Suprapubic skin (tissue), 4 donors: ENCODE data around the gene SFRP4.
A peak's percentile ranks its signal among the peaks of the same experiment; 100 is the strongest.

ENCODE experiments used
- EP300 ChIP-seq: sonication (generic); formaldehyde crosslinking; IDR thresholded peaks from one replicate; pipeline ENCODE4 v1.6.1; 2017; ENCODE audit warnings: antibody characterized with exemption
- POLR2A ChIP-seq, 2 donors: fragments of 450-650 bp; IDR thresholded peaks; one replicate each; pipeline ENCODE4 v1.6.1; 2017; ENCODE audit warnings: antibody characterized with exemption in 2 of 2, mild to moderate bottlenecking in 2 of 2, moderate library complexity in 2 of 2
- POLR2AphosphoS5 ChIP-seq, 3 donors: sonication (generic); formaldehyde crosslinking; IDR thresholded peaks; one replicate each; pipeline ENCODE4 v1.6.1; 2017; ENCODE audit warnings: antibody characterized with exemption in 3 of 3
- TF ChIP-seq, protein P1 (sequence below), 2 donors: fragments of 200-600 bp in 1 of 2; fragments of 450-650 bp in 1 of 2; sonication (generic) in 1 of 2; IDR thresholded peaks; one replicate each; pipeline ENCODE4 v1.5.1; 2016 to 2019; ENCODE audit warnings: antibody characterized with exemption in 2 of 2, mild to moderate bottlenecking in 1 of 2, moderate library complexity in 1 of 2

DNA sequence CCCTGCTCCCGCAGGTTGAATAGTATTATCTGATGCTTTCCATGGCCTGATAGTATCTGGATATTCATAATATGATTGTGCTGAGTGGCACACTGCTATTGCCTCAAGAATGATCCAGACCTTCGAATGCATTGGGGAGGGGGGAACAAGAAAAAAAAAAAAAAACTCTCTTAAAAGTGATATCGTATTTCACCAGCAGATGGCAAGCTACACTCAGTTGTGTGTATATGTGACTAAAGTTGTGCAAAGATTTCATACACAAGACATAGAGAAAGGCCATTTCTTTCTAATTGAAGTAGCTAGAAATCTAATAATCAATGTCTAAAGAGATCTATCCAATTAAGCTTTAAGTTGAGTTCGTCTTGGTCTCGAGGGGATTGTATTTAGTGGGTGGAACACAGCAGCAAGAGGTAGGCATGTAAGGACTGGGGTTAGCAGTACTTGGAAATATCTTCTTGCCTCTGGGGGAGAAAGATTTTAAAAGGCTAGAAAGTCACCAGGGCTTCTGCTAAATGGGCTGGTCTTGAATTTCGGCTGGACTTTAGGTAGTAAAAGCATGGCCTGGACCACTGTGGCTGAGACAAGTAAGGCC, 15.3 kb downstream of the SFRP4 start:
- no peak for TF ChIP-seq POLR2A (IDR thresholded peaks at IDR 0.05)
- no peak for TF ChIP-seq POLR2AphosphoS5 (IDR thresholded peaks at IDR 0.05)
- TF ChIP-seq EP300 = no peak
- TF ChIP-seq, protein P1, sequence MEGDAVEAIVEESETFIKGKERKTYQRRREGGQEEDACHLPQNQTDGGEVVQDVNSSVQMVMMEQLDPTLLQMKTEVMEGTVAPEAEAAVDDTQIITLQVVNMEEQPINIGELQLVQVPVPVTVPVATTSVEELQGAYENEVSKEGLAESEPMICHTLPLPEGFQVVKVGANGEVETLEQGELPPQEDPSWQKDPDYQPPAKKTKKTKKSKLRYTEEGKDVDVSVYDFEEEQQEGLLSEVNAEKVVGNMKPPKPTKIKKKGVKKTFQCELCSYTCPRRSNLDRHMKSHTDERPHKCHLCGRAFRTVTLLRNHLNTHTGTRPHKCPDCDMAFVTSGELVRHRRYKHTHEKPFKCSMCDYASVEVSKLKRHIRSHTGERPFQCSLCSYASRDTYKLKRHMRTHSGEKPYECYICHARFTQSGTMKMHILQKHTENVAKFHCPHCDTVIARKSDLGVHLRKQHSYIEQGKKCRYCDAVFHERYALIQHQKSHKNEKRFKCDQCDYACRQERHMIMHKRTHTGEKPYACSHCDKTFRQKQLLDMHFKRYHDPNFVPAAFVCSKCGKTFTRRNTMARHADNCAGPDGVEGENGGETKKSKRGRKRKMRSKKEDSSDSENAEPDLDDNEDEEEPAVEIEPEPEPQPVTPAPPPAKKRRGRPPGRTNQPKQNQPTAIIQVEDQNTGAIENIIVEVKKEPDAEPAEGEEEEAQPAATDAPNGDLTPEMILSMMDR (IDR thresholded peaks at IDR 0.05) = peak in 1 of 2 donors; percentile 27
